Stimulated activated CD8-positive, alpha-beta memory T cell treated with anti-CD3 and anti-CD28 coated beads, Interleukin-4, amount 100 ng/mL, for 1 hour (primary cell): ENCODE results near the gene PRND.
A peak's percentile ranks its signal among the peaks of the same experiment; 100 is the strongest.
"Not testable (repeated sequence)": the region's sequence is repeated elsewhere in the genome, so short reads cannot be mapped to it uniquely, and the experiment has no call there.

ENCODE experiments used
- DNase-seq, 2 donors: peaks; one replicate each; pipeline ENCODE4 v3.0.0-alpha.2; 2020; ENCODE audit warnings: low read depth in 2 of 2, low spot score in 1 of 2

PRND gene

GRCh38 chr20:4708036-4708435, 13.7 kb upstream of the PRND start:
- no peak for DNase-seq

DNA sequence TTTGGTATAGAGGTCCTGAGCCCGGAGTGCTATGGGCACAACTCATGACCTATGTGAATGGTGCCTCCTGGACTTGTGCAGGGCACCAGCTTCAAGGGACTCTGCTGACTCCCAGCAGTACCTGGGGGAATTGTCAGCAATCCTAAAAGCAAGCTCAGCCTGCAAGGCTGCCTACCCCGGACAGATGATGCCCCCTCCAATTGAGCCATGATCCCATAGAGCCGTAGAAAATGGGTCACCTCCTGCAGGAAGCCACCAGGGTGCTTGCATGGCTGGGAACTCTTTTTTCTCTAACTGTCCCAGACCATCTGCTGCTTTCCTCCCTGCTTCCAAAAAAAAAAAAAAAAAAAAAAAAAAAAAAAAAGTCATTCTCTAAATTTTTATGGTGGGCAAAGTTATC, 12.9 kb upstream of the PRND start:
- DNase-seq: no peak

GRCh38 chr20:4709261-4710105, 12.2 kb upstream of the PRND start:
- no peak for DNase-seq

DNA sequence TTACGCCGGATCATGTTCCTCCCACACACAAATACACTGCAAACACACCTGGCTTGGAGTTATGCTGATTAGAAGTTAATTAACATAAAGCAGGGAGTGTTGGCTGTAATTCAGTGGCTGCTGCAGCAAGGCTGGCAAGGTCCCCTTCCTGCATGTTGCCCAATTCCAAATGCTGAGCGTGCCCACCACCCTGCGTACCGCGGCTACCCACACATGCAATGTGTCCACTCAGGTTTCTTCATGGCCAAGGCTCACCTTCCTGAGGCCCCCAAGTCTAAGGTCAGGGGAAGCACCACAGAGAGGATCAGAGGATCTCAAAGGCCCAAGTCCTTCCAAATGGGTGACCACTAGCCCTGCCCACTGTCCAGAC, 11.6 kb upstream of the PRND start:
- no peak for DNase-seq

GRCh38 chr20:4711511-4711910, 10.2 kb upstream of the PRND start:
- no peak for DNase-seq

DNA sequence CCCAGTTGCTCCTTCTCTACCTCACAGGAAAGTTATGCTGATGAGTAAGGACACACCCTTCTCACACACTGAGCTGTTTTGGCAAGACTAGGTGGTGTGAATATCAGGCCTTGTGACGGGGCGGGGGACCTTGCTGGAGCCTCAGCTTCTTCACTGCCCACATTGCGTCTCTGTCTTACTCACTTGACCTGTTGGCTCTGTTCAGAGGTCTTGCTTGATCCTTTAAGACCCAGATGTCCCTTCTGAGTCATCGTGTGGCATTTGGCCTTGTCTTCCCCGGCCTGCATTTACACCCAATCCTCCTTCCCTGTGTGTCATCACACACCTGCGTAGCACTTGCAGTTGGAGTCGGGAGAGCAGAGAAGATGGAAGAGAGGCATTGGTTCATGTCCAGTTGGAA, 8.3 kb upstream of the PRND start:
- DNase-seq: no peak

GRCh38 chr20:4714818-4715217, 6.9 kb upstream of the PRND start:
- no peak for DNase-seq

- DNase-seq: no peak
Measured at GRCh38 chr20:4717816-4718570, 3.7 kb upstream of the PRND start.

DNA sequence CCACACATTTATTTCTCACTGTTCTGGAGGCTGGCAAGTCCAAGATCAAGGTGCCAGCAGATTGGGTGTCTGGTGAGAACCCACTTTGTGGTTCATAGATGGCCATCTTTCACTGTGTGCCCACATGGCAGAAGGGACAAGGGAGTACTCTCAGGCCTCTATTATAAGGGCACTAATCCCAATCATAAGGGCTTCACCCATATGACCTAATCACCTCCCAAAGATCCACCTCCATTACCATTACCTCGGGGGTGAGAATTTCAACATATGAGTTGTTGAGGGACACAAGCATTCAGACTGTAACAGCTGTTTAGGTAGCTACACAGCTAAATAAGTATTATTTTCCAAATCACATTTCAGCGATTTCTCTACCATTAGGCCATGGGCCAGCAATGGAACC, 2.5 kb upstream of the PRND start:
- no peak for DNase-seq

DNA sequence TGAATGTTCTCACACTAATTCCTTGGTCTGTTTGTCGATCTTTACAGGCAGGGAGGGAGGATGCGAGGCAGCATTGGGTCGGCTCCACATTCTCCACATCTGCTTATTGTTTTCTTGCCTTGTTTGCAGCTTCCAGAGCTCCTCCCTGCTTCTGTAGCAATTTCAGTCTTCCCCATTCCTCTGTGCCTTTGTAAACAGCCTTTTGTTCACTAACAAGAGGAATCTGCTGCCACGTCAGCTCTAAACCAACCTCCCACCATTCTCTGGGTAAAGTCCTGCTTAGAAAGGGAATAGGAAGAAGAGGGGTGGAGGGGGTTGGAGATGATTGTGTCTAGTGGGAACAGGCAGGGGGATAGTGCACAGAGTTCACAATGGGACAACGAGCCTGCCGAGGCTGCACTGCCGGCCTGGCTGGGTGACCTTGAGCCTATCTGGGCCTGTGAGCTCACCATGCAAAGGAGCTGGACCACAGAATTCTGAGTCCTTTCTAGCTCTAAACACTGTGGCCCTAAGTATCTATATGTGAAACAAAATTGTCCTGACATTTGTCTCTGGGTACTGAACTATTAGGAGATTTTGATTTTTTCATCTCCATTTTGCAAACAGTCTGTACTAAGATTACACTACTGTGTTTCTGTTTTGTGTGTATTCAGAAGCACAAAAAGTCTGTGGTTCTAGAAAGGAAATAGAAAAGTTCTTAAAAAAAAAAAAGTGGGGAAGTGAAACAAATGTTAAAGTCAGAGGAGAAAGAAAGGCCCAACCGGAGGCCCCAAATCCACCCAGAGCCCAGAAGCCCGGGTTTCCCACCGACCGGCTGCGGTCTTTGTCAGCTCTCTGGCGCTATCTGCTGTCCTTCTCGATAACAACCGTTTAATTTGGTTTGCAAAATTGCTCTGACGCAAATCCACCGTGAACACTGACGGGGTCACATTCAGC, 1.4 kb upstream of the PRND start:
- peak; percentile 54 to 60 for DNase-seq

- no peak for DNase-seq
Measured at GRCh38 chr20:4720977-4721349, 746 bp upstream of the PRND start.

GRCh38 chr20:4722571-4722970, 862 bp downstream of the PRND start:
- DNase-seq: no peak

DNA sequence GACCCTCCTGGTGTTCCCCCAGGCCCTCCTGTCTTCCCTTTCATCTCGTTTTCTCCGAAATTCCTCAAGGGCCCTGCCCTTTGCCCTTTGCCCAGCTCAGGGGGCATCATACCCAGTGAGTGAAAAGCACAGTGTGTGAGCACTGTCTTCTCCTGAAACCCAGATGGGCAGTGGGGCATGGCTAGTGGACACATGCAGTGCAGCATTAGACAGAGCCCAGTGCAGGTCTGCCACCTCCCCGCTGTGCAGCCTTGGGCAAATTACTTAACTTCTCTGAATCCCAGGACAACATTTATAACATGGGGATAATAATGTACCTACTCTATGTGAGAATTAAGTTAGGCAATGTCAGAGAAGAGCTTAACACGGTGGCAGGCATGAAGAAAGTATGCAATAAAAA, 1.3 kb downstream of the PRND start:
- DNase-seq: no peak

DNA sequence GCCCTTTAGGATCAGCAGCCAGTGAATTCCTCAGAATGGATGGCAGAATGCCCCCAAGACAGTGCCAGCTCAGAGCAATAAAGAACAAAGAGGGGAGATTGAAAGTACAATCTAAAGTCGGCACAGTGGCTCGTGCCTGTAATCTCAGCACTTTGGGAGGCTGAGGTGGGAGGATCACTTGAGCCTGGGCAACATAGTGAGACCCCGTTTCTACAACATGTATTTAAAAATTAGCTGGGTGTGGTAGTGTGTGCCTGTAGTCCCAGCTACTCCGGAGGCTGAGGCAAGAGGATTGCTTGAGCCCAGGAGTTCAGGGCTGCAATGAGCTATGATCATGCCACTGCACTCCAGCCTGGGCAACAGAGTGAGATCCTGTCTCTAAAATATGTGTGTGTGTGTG, 1.8 kb downstream of the PRND start:
- not testable (repeated sequence) for DNase-seq

GRCh38 chr20:4724459-4725262, 3.0 kb downstream of the PRND start:
- DNase-seq: no peak

- DNase-seq: no peak
Measured at GRCh38 chr20:4725263-4725550, 3.5 kb downstream of the PRND start.

DNA sequence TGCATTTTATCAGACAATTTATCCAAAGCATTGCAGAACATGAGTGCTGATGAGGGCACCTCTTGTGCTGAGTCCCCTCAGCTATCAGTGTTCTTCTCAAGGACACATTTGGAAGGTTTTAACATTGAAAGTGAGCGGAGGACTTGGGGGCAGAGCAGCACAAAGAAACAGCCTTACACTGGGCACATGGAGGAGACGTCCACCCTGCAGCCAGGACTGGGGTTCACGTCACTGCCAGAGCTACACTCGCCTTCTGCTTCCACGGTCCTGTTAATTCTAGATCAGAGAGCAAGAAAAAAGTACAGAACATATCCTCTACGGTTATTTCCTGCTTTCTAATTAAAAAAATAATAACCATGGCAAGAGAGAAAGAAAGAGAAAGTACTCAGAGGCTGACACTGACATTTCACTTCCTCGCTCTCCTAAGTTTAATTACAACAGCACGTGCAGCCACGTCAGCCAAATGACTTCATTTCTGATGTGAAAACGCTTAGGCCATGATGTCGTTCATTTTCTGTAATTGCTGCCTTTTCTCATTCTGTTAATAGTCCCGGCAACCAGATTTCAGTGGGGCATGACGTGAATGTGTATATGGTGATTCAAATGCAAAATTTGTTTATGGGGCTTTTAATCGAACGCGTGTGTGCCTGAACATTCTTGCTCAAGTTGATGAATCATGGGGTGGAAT, 5.1 kb downstream of the PRND start:
- no peak for DNase-seq

DNA sequence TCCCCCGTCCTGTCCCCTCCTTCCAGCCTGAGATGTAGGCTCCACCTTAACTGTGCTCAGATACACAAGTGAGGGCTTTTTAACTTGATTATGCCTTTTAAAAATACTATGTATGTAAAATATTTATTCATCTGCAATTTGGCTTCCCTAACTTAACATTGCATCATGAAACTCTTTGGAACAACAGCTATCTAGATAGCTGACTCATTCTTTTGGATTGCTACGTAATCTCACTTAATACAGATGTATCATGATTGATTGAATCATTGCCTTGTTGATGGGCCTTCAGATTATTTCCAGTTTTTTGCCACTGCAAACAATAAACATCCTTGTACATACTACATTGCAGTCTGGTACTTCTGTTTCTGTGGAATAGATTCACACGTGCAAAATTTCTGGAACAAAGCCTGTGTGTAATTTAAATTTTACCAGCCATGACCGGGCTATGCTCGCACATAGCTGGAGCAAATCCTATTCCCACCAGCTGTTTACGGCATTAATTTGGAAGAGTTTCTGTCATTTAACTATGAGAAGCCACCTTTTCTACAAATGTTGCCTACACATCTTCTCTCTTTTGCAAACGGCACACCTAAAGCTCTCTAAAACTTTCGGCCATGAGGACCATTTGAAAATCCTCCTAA, 6.5 kb downstream of the PRND start:
- no peak for DNase-seq

GRCh38 chr20:4729265-4729664, 7.6 kb downstream of the PRND start:
- DNase-seq: no peak

GRCh38 chr20:4730780-4731179, 9.1 kb downstream of the PRND start:
- DNase-seq: no peak
